HG03095 (cell line): ENCODE measurements around the gene MAN2A1.
"Not testable (repeated sequence)": the region's sequence is repeated elsewhere in the genome, so short reads cannot be mapped to it uniquely, and the experiment has no call there.

Experiments used
- ATAC-seq: cut with Tn5 transposase; IDR thresholded peaks from one replicate; pipeline ENCODE4 v1.9.1; 2021; ENCODE audit warnings: moderate library complexity; ENCODE audit not compliant: unreplicated experiment

The MAN2A1 gene

GRCh38 chr5:109750463-109750862, 60.7 kb downstream of the MAN2A1 start:
- no peak for ATAC-seq

- no peak for ATAC-seq
Observed at GRCh38 chr5:109753279-109753678, 63.6 kb downstream of the MAN2A1 start.

- no peak for ATAC-seq
Observed at GRCh38 chr5:109754319-109754718, 64.6 kb downstream of the MAN2A1 start.

GRCh38 chr5:109755761-109756160, 66.0 kb downstream of the MAN2A1 start:
- ATAC-seq, result no peak

GRCh38 chr5:109756543-109757185, 66.9 kb downstream of the MAN2A1 start:
- no peak for ATAC-seq

GRCh38 chr5:109757490-109757889, 67.8 kb downstream of the MAN2A1 start:
- ATAC-seq, result no peak

- no peak for ATAC-seq
Observed at GRCh38 chr5:109759306-109759705, 69.6 kb downstream of the MAN2A1 start.

- ATAC-seq, result not testable (repeated sequence)
Observed at GRCh38 chr5:109760130-109760529, 70.4 kb downstream of the MAN2A1 start.

GRCh38 chr5:109762821-109763220, 73.1 kb downstream of the MAN2A1 start:
- ATAC-seq, result no peak

- no peak for ATAC-seq
Observed at GRCh38 chr5:109767184-109767995, 77.7 kb downstream of the MAN2A1 start.

GRCh38 chr5:109767997-109768396, 78.3 kb downstream of the MAN2A1 start:
- ATAC-seq, result no peak

GRCh38 chr5:109769597-109770291, 80.0 kb downstream of the MAN2A1 start:
- no peak for ATAC-seq

GRCh38 chr5:109775130-109775529, 85.4 kb downstream of the MAN2A1 start:
- ATAC-seq, result no peak

- ATAC-seq, result no peak
Observed at GRCh38 chr5:109779036-109779735, 89.5 kb downstream of the MAN2A1 start.

GRCh38 chr5:109784687-109785086, 95.0 kb downstream of the MAN2A1 start:
- ATAC-seq, result no peak

- no peak for ATAC-seq
Observed at GRCh38 chr5:109786206-109786855, 96.6 kb downstream of the MAN2A1 start.

GRCh38 chr5:109788596-109788995, 98.9 kb downstream of the MAN2A1 start:
- ATAC-seq, result peak; percentile 83

GRCh38 chr5:109792613-109793012, 102.9 kb downstream of the MAN2A1 start:
- ATAC-seq, result no peak

GRCh38 chr5:109803854-109804253, 114.1 kb downstream of the MAN2A1 start:
- ATAC-seq, result no peak

GRCh38 chr5:109805472-109805871, 115.7 kb downstream of the MAN2A1 start:
- peak; percentile 62 for ATAC-seq

- ATAC-seq, result no peak
Observed at GRCh38 chr5:109805883-109806282, 116.2 kb downstream of the MAN2A1 start.
